CD8-positive, alpha-beta memory T cell (primary cell): ENCODE data around the gene SESN1. TPM values are rescaled to one million over a fixed set of nuclear protein-coding genes. Genes with fewer than 3 reads are reported as not detected.

ENCODE experiments used
- CTCF ChIA-PET: fragments of 350-600 bp; sonication (Branson Sonifier 250); formaldehyde crosslinking; loops from one replicate; lab custom pipeline; 2021; ENCODE audit warnings: antibody characterized with exemption; lab: Charles Lee
- POLR2A ChIA-PET: fragments of 350-600 bp; sonication (Branson Sonifier 250); formaldehyde crosslinking; loops from one replicate; lab custom pipeline; 2021; ENCODE audit warnings: antibody characterized with exemption; lab: Charles Lee
- DNase-seq, 5 donors: peaks; one replicate each; pipeline versions ENCODE4 v3.0.0 to v3.0.0-alpha.2; 2020 to 2022; ENCODE audit warnings: mixed read lengths in 1 of 5
- H3K27ac ChIP-seq: one replicate; pipeline ENCODE4 v1.7.0; 2013; ENCODE audit warnings: low read depth, mild to moderate bottlenecking, low read length, moderate library complexity
- H3K27me3 ChIP-seq: 2 replicates; pipeline ENCODE4 v1.7.0; 2013; ENCODE audit warnings: low read length, mild to moderate bottlenecking; ENCODE audit not compliant: insufficient read depth, poor library complexity, severe bottlenecking
- H3K36me3 ChIP-seq: 2 replicates; pipeline ENCODE4 v1.7.0; 2013; ENCODE audit warnings: mild to moderate bottlenecking, low read length, moderate library complexity; ENCODE audit not compliant: insufficient read depth
- H3K4me1 ChIP-seq: 2 replicates; pipeline ENCODE4 v1.7.0; 2013; ENCODE audit warnings: mild to moderate bottlenecking, low read length, moderate library complexity; ENCODE audit not compliant: insufficient read depth
- H3K4me3 ChIP-seq: 2 replicates; pipeline ENCODE4 v1.7.0; 2013; ENCODE audit warnings: mild to moderate bottlenecking, low read length
- H3K9me3 ChIP-seq: 2 replicates; pipeline ENCODE4 v1.7.0; 2013; ENCODE audit warnings: mild to moderate bottlenecking, low read length
- H3K27ac Mint-ChIP-seq, 8 donors: one replicate each; pipeline ENCODE4 v1.8.0; 2020 to 2021; ENCODE audit warnings: mixed read lengths in 8 of 8, mild to moderate bottlenecking in 6 of 8, inconsistent platforms in 3 of 8, moderate library complexity in 3 of 8
- H3K27me3 Mint-ChIP-seq, 2 donors: one replicate each; pipeline ENCODE4 v1.8.0; 2020 to 2021; ENCODE audit warnings: mixed read lengths in 2 of 2, mild to moderate bottlenecking in 1 of 2, moderate library complexity in 1 of 2
- H3K36me3 Mint-ChIP-seq, 3 donors: one replicate each; pipeline ENCODE4 v1.8.0; 2020 to 2021; ENCODE audit warnings: mixed read lengths in 3 of 3, inconsistent platforms in 1 of 3, mild to moderate bottlenecking in 1 of 3
- H3K4me1 Mint-ChIP-seq, 3 donors: one replicate each; pipeline ENCODE4 v1.8.0; 2020 to 2021; ENCODE audit warnings: mixed read lengths in 3 of 3, inconsistent platforms in 1 of 3, mild to moderate bottlenecking in 1 of 3
- H3K4me3 Mint-ChIP-seq, 7 donors: one replicate each; pipeline ENCODE4 v1.8.0; 2020 to 2021; ENCODE audit warnings: mixed read lengths in 7 of 7, mild to moderate bottlenecking in 6 of 7, moderate library complexity in 4 of 7, inconsistent platforms in 2 of 7
- H3K9me3 Mint-ChIP-seq, 5 donors: one replicate each; pipeline ENCODE4 v1.8.0; 2020 to 2022; ENCODE audit warnings: mixed read lengths in 5 of 5, mild to moderate bottlenecking in 3 of 5, moderate library complexity in 2 of 5, inconsistent platforms in 1 of 5
- polyA plus RNA-seq: library from polyadenylated mRNA; unstranded; fragments of 300-500 nt; fragmentation: Illumina TruSeq; gene quantifications from one replicate; pipeline ENCODE4 v1.2.3, GENCODE V29; 2021
- total RNA-seq, 2 experiments: library from RNA; stranded (reverse); gene quantifications; one replicate each; pipeline ENCODE4 v1.2.3, GENCODE V29; 2021

SESN1 gene
- total and polyA plus RNA-seq, 3 experiments from 2014 or later: 20.2 to 39.2 (median 22.0) TPM

- no peaks in the 10 kb centered on the region for H3K9me3 Mint-ChIP-seq
- H3K27me3 Mint-ChIP-seq: no peaks in the 10 kb centered on the region
- ChIA-PET POLR2A (interaction anchor here (0.5 to 1.2 kb wide), 3 partner anchors 13 to 357 kb away, joined by 3 to 4 read pairs (median 4); no protein-coding TSS in a partner anchor), CTCF (interaction anchor here (1.4 kb wide), 1 partner anchor 58 kb away, joined by 3 read pairs; no protein-coding TSS in a partner anchor)
- no peak overlapping the region for H3K4me3 ChIP-seq
- no peak for DNase-seq
- H3K4me1 Mint-ChIP-seq: peaks cover 40 to 57% (median 56%) of the 10 kb centered on the region in 3 donors
- peak overlapping the region in 1 of 7 donors; percentile 19 for H3K4me3 Mint-ChIP-seq
- no peaks in the 10 kb centered on the region for H3K27me3 ChIP-seq
- peaks cover 0 to 5% (median 5%) of the 10 kb centered on the region in 3 donors for H3K36me3 Mint-ChIP-seq
- no peaks in the 10 kb centered on the region for H3K36me3 ChIP-seq
- peak overlapping the region; percentile 13 to 92 (median 61) for H3K27ac Mint-ChIP-seq
- no peaks in the 10 kb centered on the region for H3K9me3 ChIP-seq
- H3K27ac ChIP-seq: no peak overlapping the region
- peaks cover 42% of the 10 kb centered on the region for H3K4me1 ChIP-seq
Measured at GRCh38 chr6:109014606-109015005, 80.0 kb downstream of the SESN1 start.

GRCh38 chr6:109013656-109014305 lies 80.9 kb downstream of the SESN1 start:
- ChIA-PET CTCF (interaction anchor here (1.4 kb wide), 1 partner anchor 59 kb away, joined by 3 read pairs; no protein-coding TSS in a partner anchor), POLR2A (interaction anchor here (0.6 to 1.2 kb wide), 5 partner anchors 8 to 263 kb away, joined by 3 to 4 read pairs (median 4); no protein-coding TSS in a partner anchor)
- H3K27me3 ChIP-seq: no peaks in the 10 kb centered on the region
- no peaks in the 10 kb centered on the region for H3K9me3 ChIP-seq
- H3K27me3 Mint-ChIP-seq: peaks cover 0 to under 1% of the 10 kb centered on the region in 2 donors
- H3K4me1 ChIP-seq: peaks cover 35% of the 10 kb centered on the region
- no peaks in the 10 kb centered on the region for H3K36me3 ChIP-seq
- H3K27ac Mint-ChIP-seq: peak overlapping the region in 7 of 8 donors; percentile 2 to 80 (median 17)
- H3K36me3 Mint-ChIP-seq: peaks cover 0 to 8% (median 5%) of the 10 kb centered on the region in 3 donors
- no peak overlapping the region for H3K4me3 ChIP-seq
- no peaks in the 10 kb centered on the region for H3K9me3 Mint-ChIP-seq
- no peak for DNase-seq
- peak overlapping the region in 1 of 7 donors; percentile 4 for H3K4me3 Mint-ChIP-seq
- H3K27ac ChIP-seq: no peak overlapping the region
- peaks cover 35 to 51% (median 51%) of the 10 kb centered on the region in 3 donors for H3K4me1 Mint-ChIP-seq

- Histone ChIP-seq H3K9me3 (no peaks in the 10 kb centered on the region), H3K27me3 (no peaks in the 10 kb centered on the region), H3K4me1 (peaks cover 54% of the 10 kb centered on the region), H3K27ac (no peak overlapping the region), H3K36me3 (no peaks in the 10 kb centered on the region), H3K4me3 (peak overlapping the region; percentile 3)
- H3K9me3 Mint-ChIP-seq: no peaks in the 10 kb centered on the region
- DNase-seq: no peak
- H3K4me1 Mint-ChIP-seq: peaks cover 55 to 77% (median 73%) of the 10 kb centered on the region in 3 donors
- POLR2A ChIA-PET: interaction anchor here (0.6 to 3.4 kb wide), 7 partner anchors 60 to 474 kb away, joined by 3 to 22 read pairs (median 8); partner anchors contain the start of genes CEP57L1, FOXO3 and SESN1
- CTCF ChIA-PET: interaction anchor here (1.2 to 3.0 kb wide), 5 partner anchors 16 to 114 kb away, joined by 3 to 25 read pairs (median 4); partner anchors contain the start of genes CEP57L1 and SESN1
- peak overlapping the region; percentile 96 to 100 (median 100) for H3K27ac Mint-ChIP-seq
- peak overlapping the region; percentile 94 to 99 (median 98) for H3K4me3 Mint-ChIP-seq
- H3K36me3 Mint-ChIP-seq: peaks cover 0 to 15% (median 8%) of the 10 kb centered on the region in 3 donors
- peaks cover 0 to 2% of the 10 kb centered on the region in 2 donors for H3K27me3 Mint-ChIP-seq
Measured at GRCh38 chr6:109010705-109011102, 83.9 kb downstream of the SESN1 start.

- Mint-ChIP-seq H3K27ac (peak overlapping the region; percentile 96 to 100 (median 100)), H3K36me3 (peaks cover 0 to 15% (median 5%) of the 10 kb centered on the region in 3 donors), H3K4me3 (peak overlapping the region; percentile 94 to 99 (median 98)), H3K4me1 (peaks cover 55 to 75% (median 73%) of the 10 kb centered on the region in 3 donors), H3K9me3 (no peaks in the 10 kb centered on the region), H3K27me3 (peaks cover 0 to 2% of the 10 kb centered on the region in 2 donors)
- Histone ChIP-seq H3K36me3 (no peaks in the 10 kb centered on the region), H3K27me3 (no peaks in the 10 kb centered on the region), H3K4me3 (peak overlapping the region; percentile 91), H3K4me1 (peaks cover 49% of the 10 kb centered on the region), H3K9me3 (no peaks in the 10 kb centered on the region), H3K27ac (peak overlapping the region; percentile 96)
- DNase-seq: peak in 1 of 5 donors; percentile 28
- CTCF ChIA-PET: interaction anchor here (1.2 to 3.0 kb wide), 5 partner anchors 16 to 114 kb away, joined by 3 to 25 read pairs (median 4); partner anchors contain the start of genes CEP57L1 and SESN1
- POLR2A ChIA-PET: interaction anchor here (0.6 to 3.4 kb wide), 10 partner anchors 41 to 474 kb away, joined by 3 to 22 read pairs (median 5); partner anchors contain the start of genes CD164, CEP57L1 and SESN1
Measured at GRCh38 chr6:109009962-109010704, 84.5 kb downstream of the SESN1 start.

GRCh38 chr6:109009236-109009961 lies 85.2 kb downstream of the SESN1 start:
- Histone ChIP-seq H3K4me1 (peaks cover 47% of the 10 kb centered on the region), H3K36me3 (no peaks in the 10 kb centered on the region), H3K27ac (peak overlapping the region; percentile 96), H3K27me3 (no peaks in the 10 kb centered on the region), H3K4me3 (peak overlapping the region; percentile 91), H3K9me3 (no peaks in the 10 kb centered on the region)
- ChIA-PET CTCF (interaction anchor here (1.2 to 3.0 kb wide), 4 partner anchors 17 to 113 kb away, joined by 3 to 25 read pairs (median 5); partner anchors contain the start of genes CEP57L1 and SESN1), POLR2A (interaction anchor here (0.6 to 3.4 kb wide), 10 partner anchors 25 to 451 kb away, joined by 3 to 22 read pairs (median 4); partner anchors contain the start of genes CD164, CEP57L1 and SESN1)
- peaks cover 57 to 76% (median 73%) of the 10 kb centered on the region in 3 donors for H3K4me1 Mint-ChIP-seq
- H3K4me3 Mint-ChIP-seq: peak overlapping the region; percentile 97 to 99 (median 99)
- peaks cover 0 to 15% (median 5%) of the 10 kb centered on the region in 3 donors for H3K36me3 Mint-ChIP-seq
- peaks cover 0 to 2% of the 10 kb centered on the region in 2 donors for H3K27me3 Mint-ChIP-seq
- DNase-seq: peak; percentile 89 to 94 (median 91)
- no peaks in the 10 kb centered on the region for H3K9me3 Mint-ChIP-seq
- peak overlapping the region; percentile 96 to 100 (median 100) for H3K27ac Mint-ChIP-seq

GRCh38 chr6:109008537-109009235 lies 86.0 kb downstream of the SESN1 start:
- Mint-ChIP-seq H3K27me3 (peaks cover 0 to 2% of the 10 kb centered on the region in 2 donors), H3K4me1 (peaks cover 57 to 75% (median 71%) of the 10 kb centered on the region in 3 donors), H3K36me3 (peaks cover 0 to 15% (median 5%) of the 10 kb centered on the region in 3 donors), H3K9me3 (no peaks in the 10 kb centered on the region), H3K27ac (peak overlapping the region; percentile 94 to 100 (median 98)), H3K4me3 (peak overlapping the region; percentile 92 to 99 (median 99))
- H3K4me3 ChIP-seq: peak overlapping the region; percentile 71
- H3K27me3 ChIP-seq: no peaks in the 10 kb centered on the region
- no peaks in the 10 kb centered on the region for H3K36me3 ChIP-seq
- CTCF ChIA-PET: interaction anchor here (2.1 to 3.0 kb wide), 2 partner anchors 63 to 86 kb away, joined by 6 to 25 read pairs; partner anchors contain the start of genes CEP57L1 and SESN1
- H3K27ac ChIP-seq: peak overlapping the region; percentile 81
- DNase-seq: peak in 4 of 5 donors; percentile 3 to 55 (median 26)
- H3K4me1 ChIP-seq: peaks cover 44% of the 10 kb centered on the region
- POLR2A ChIA-PET: interaction anchor here (1.2 to 3.4 kb wide), 4 partner anchors 42 to 134 kb away, joined by 4 to 22 read pairs (median 5); no protein-coding TSS in a partner anchor
- H3K9me3 ChIP-seq: no peaks in the 10 kb centered on the region
